T-helper 9 cell (primary cell): ENCODE data around the gene SFMBT1.
A peak's percentile ranks its signal among the peaks of the same experiment; 100 is the strongest.

Experiments
- DNase-seq: peaks from one replicate; pipeline ENCODE4 v3.0.0-alpha.2; 2020

SFMBT1 gene

GRCh38 chr3:52915294-52915693 is 130.6 kb downstream of the SFMBT1 start:
- DNase-seq: no peak

- DNase-seq: no peak
Observed at GRCh38 chr3:52912885-52913731, 132.8 kb downstream of the SFMBT1 start.

- no peak for DNase-seq
Observed at GRCh38 chr3:52910823-52911222, 135.1 kb downstream of the SFMBT1 start.

- DNase-seq: no peak
Observed at GRCh38 chr3:52907497-52907896, 138.4 kb downstream of the SFMBT1 start.

GRCh38 chr3:52904552-52904951 is 141.3 kb downstream of the SFMBT1 start:
- no peak for DNase-seq

- DNase-seq: no peak
Observed at GRCh38 chr3:52904000-52904399, 141.9 kb downstream of the SFMBT1 start.

GRCh38 chr3:52897130-52898122 is 148.4 kb downstream of the SFMBT1 start, which contains the start of gene STIMATE:
Gene STIMATE (minus strand): TSS chr3:52897548. CDS start chr3:52897450, 98 bp downstream.
- peak; percentile 81 for DNase-seq

GRCh38 chr3:52896613-52897012 is 149.3 kb downstream of the SFMBT1 start:
- no peak for DNase-seq

- no peak for DNase-seq
Observed at GRCh38 chr3:52896151-52896550, 149.7 kb downstream of the SFMBT1 start.

- DNase-seq: no peak
Observed at GRCh38 chr3:52895418-52895817, 150.5 kb downstream of the SFMBT1 start.

- no peak for DNase-seq
Observed at GRCh38 chr3:52894756-52895155, 151.1 kb downstream of the SFMBT1 start.

- DNase-seq: no peak
Observed at GRCh38 chr3:52893723-52894122, 152.2 kb downstream of the SFMBT1 start.

GRCh38 chr3:52892625-52893311 is 153.1 kb downstream of the SFMBT1 start:
- peak; percentile 29 for DNase-seq

GRCh38 chr3:52892290-52892624 is 153.6 kb downstream of the SFMBT1 start:
- no peak for DNase-seq

- DNase-seq: no peak
Observed at GRCh38 chr3:52891615-52892081, 154.2 kb downstream of the SFMBT1 start.

- no peak for DNase-seq
Observed at GRCh38 chr3:52891164-52891563, 154.7 kb downstream of the SFMBT1 start.

GRCh38 chr3:52890735-52891134 is 155.1 kb downstream of the SFMBT1 start:
- DNase-seq: no peak

GRCh38 chr3:52889901-52890300 is 156.0 kb downstream of the SFMBT1 start:
- DNase-seq: no peak

GRCh38 chr3:52887166-52887565 is 158.7 kb downstream of the SFMBT1 start:
- no peak for DNase-seq

GRCh38 chr3:52886049-52886730 is 159.7 kb downstream of the SFMBT1 start:
- no peak for DNase-seq

GRCh38 chr3:52882377-52882776 is 163.5 kb downstream of the SFMBT1 start:
- DNase-seq: no peak

- DNase-seq: no peak
Observed at GRCh38 chr3:52881871-52882270, 164.0 kb downstream of the SFMBT1 start.
